ENCODE data around the gene FBLL1.

FBLL1 gene

GRCh38 chr5:168562279-168562678 is 33.2 kb downstream of the FBLL1 start:
- H3K4me1 ChIP-seq (ENCODE audit: insufficient read depth, low read length, severe bottlenecking): no peaks in the 10 kb centered on the region
- no peaks in the 10 kb centered on the region for H3F3A ChIP-seq (ENCODE audit: insufficient read depth, low read length)
- no peaks in the 10 kb centered on the region for H3K9me3 ChIP-seq (ENCODE audit: low read length)
- peaks cover 92% of the 10 kb centered on the region for H3K36me3 ChIP-seq (ENCODE audit: insufficient read depth, low read length)
- no peak overlapping the region for H2AFZ ChIP-seq (ENCODE audit: low read length)
- no peak overlapping the region for H3K4me2 ChIP-seq (ENCODE audit: low read length)
- no peaks in the 10 kb centered on the region for H4K20me1 ChIP-seq (ENCODE audit: insufficient read depth, low read length)
- TF ChIP-seq EZH2 (IDR thresholded peaks at IDR 0.05; ENCODE audit: borderline replicate concordance, low read length): no peak
- TF ChIP-seq CTCF (IDR thresholded peaks at IDR 0.05; ENCODE audit: low read length): no peak
- no peak overlapping the region for H3K4me3 ChIP-seq (ENCODE audit: low read depth, low read length, poor library complexity, severe bottlenecking)
- no peaks in the 10 kb centered on the region for H3K9me2 ChIP-seq (ENCODE audit: low read depth, low read length)
- H3K79me2 ChIP-seq (ENCODE audit: insufficient read depth, low read length): no peaks in the 10 kb centered on the region
- no peaks in the 10 kb centered on the region for H3K27me3 ChIP-seq (ENCODE audit: insufficient read depth, low read length)
- no peak overlapping the region for H3K27ac ChIP-seq (ENCODE audit: low read depth, low read length, poor library complexity, severe bottlenecking)
- H3K9ac ChIP-seq (ENCODE audit: low read length): no peak overlapping the region

- no peak overlapping the region for H3K27ac ChIP-seq (ENCODE audit: low read depth, low read length, poor library complexity, severe bottlenecking)
- no peaks in the 10 kb centered on the region; the same call in 1 of the 2 replicates for H4K20me1 ChIP-seq (ENCODE audit: insufficient read depth, low read length)
- no peak for TF ChIP-seq EZH2 (IDR thresholded peaks at IDR 0.05; ENCODE audit: borderline replicate concordance, low read length)
- TF ChIP-seq CTCF (IDR thresholded peaks at IDR 0.05; ENCODE audit: low read length): no peak
- peaks cover 90% of the 10 kb centered on the region for H3K36me3 ChIP-seq (ENCODE audit: insufficient read depth, low read length)
- no peak overlapping the region for H3K9ac ChIP-seq (ENCODE audit: low read length)
- no peak overlapping the region for H3K4me2 ChIP-seq (ENCODE audit: low read length)
- no peaks in the 10 kb centered on the region for H3K9me3 ChIP-seq (ENCODE audit: low read length)
- no peaks in the 10 kb centered on the region for H3K9me2 ChIP-seq (ENCODE audit: low read depth, low read length)
- no peak overlapping the region for H3K4me3 ChIP-seq (ENCODE audit: low read depth, low read length, poor library complexity, severe bottlenecking)
- H3F3A ChIP-seq (ENCODE audit: insufficient read depth, low read length): no peaks in the 10 kb centered on the region
- peaks cover 13% of the 10 kb centered on the region for H3K79me2 ChIP-seq (ENCODE audit: insufficient read depth, low read length)
- H3K27me3 ChIP-seq (ENCODE audit: insufficient read depth, low read length): no peaks in the 10 kb centered on the region
- no peaks in the 10 kb centered on the region for H3K4me1 ChIP-seq (ENCODE audit: insufficient read depth, low read length, severe bottlenecking)
- no peak overlapping the region for H2AFZ ChIP-seq (ENCODE audit: low read length)
These were observed 34.9 kb downstream of the FBLL1 start for GRCh38 chr5:168563959-168564358.

GRCh38 chr5:168568738-168569137 is 39.6 kb downstream of the FBLL1 start:
- no peak overlapping the region for H2AFZ ChIP-seq (ENCODE audit: low read length)
- H3F3A ChIP-seq (ENCODE audit: insufficient read depth, low read length): no peaks in the 10 kb centered on the region
- no peaks in the 10 kb centered on the region for H3K4me1 ChIP-seq (ENCODE audit: insufficient read depth, low read length, severe bottlenecking)
- H3K9me3 ChIP-seq (ENCODE audit: low read length): no peaks in the 10 kb centered on the region
- no peaks in the 10 kb centered on the region for H3K27me3 ChIP-seq (ENCODE audit: insufficient read depth, low read length)
- no peak overlapping the region for H3K27ac ChIP-seq (ENCODE audit: low read depth, low read length, poor library complexity, severe bottlenecking)
- no peak overlapping the region for H3K9ac ChIP-seq (ENCODE audit: low read length)
- no peaks in the 10 kb centered on the region for H3K9me2 ChIP-seq (ENCODE audit: low read depth, low read length)
- H3K79me2 ChIP-seq (ENCODE audit: insufficient read depth, low read length): peaks cover 49% of the 10 kb centered on the region
- peaks cover 63% of the 10 kb centered on the region for H3K36me3 ChIP-seq (ENCODE audit: insufficient read depth, low read length)
- H3K4me2 ChIP-seq (ENCODE audit: low read length): no peak overlapping the region
- no peak overlapping the region for H3K4me3 ChIP-seq (ENCODE audit: low read depth, low read length, poor library complexity, severe bottlenecking)
- TF ChIP-seq CTCF (IDR thresholded peaks at IDR 0.05; ENCODE audit: low read length) (no peak), EZH2 (IDR thresholded peaks at IDR 0.05; ENCODE audit: borderline replicate concordance, low read length) (no peak)
- no peaks in the 10 kb centered on the region; the same call in 1 of the 2 replicates for H4K20me1 ChIP-seq (ENCODE audit: insufficient read depth, low read length)
